Measurements from ENCODE around the gene LRP4. TPM values are rescaled to one million over a fixed set of nuclear protein-coding genes. Genes with fewer than 3 reads are reported as not detected.

Gene LRP4
- total RNA-seq (2021) (9.6 and 15.7 TPM in 2 replicates), Bru-seq, nascent RNA (percentile 47 among the genes with signal in this experiment), BruChase-seq, experiment 1, labeled RNA remaining after a 2-hour chase (percentile 50 among the genes with signal in this experiment), BruChase-seq, experiment 2, labeled RNA remaining after a 6-hour chase (percentile 58 among the genes with signal in this experiment)
- long read RNA-seq: 0 reads

GRCh38 chr11:46918083-46918787 is at the start of gene LRP4:
LRP4 (minus strand) TSS chr11:46918550; CDS start chr11:46918379, 171 bp downstream.
- no peaks in the 10 kb centered on the region for H3K79me2 ChIP-seq (ENCODE audit: low read depth)
- H3K4me2 ChIP-seq: peak within 1 kb of the TSS; percentile 82
- intact Hi-C loops (cut with micrococcal nuclease; ENCODE audit: unreplicated experiment): no loop called here
- ChIA-PET POLR2A (ENCODE audit: unreplicated experiment) (no interaction called here), CTCF (interaction anchor here (0.6 kb wide), 1 partner anchor 353 kb away, joined by 8 read pairs; no protein-coding TSS in a partner anchor)
- H3K4me1 ChIP-seq (replicated peaks; ENCODE audit: insufficient read depth): peaks cover 9% of the 10 kb centered on the region; the same call in 1 of the 2 replicates
- no peaks in the 10 kb centered on the region for H4K20me1 ChIP-seq (ENCODE audit: insufficient read depth)
- BruUV-seq (replicated peaks): no TSS peak
- H3K9me2 ChIP-seq (ENCODE audit: insufficient read depth): no peaks in the 10 kb centered on the region
- TF ChIP-seq CTCF (conservative IDR thresholded peaks at IDR 0.05) (no peak), EZH2 (IDR thresholded peaks at IDR 0.05; ENCODE audit: low read depth) (no peak; the same call in 1 of the 2 replicates)
- no peak within 1 kb of the TSS for H3K27ac ChIP-seq
- peaks cover 23% of the 10 kb centered on the region for H3K27me3 ChIP-seq (ENCODE audit: insufficient read depth, low read depth)
- peak in 1 of 2 experiments; percentile 74 for DNase-seq
- H3K4me3 ChIP-seq: peak within 1 kb of the TSS; percentile 58
- H3K36me3 ChIP-seq (ENCODE audit: low read depth): no peaks in the 10 kb centered on the region
- H3K9me3 ChIP-seq (ENCODE audit: insufficient read depth, low read depth): no peaks in the 10 kb centered on the region
- H3F3A ChIP-seq (ENCODE audit: insufficient read depth, low read depth): peaks cover 20% of the 10 kb centered on the region
- peak within 1 kb of the TSS; percentile 70; the same call in 1 of the 2 replicates for H2AFZ ChIP-seq

- ChIA-PET CTCF (no interaction called here), POLR2A (ENCODE audit: unreplicated experiment) (no interaction called here)
- BruUV-seq (replicated peaks): no TSS peak
- DNase-seq: no peak
- H3K27ac ChIP-seq: no peak overlapping the region
- intact Hi-C loops (cut with micrococcal nuclease; ENCODE audit: unreplicated experiment): no loop called here
- peaks cover 9% of the 10 kb centered on the region; the same call in 1 of the 2 replicates for H3F3A ChIP-seq (ENCODE audit: insufficient read depth, low read depth)
- H3K9me3 ChIP-seq (ENCODE audit: insufficient read depth, low read depth): no peaks in the 10 kb centered on the region
- no peaks in the 10 kb centered on the region for H3K4me1 ChIP-seq (replicated peaks; ENCODE audit: insufficient read depth)
- no peak overlapping the region for H3K4me3 ChIP-seq
- 0 out of 2 replicates have a peak, but pooled peaks cover 5% of the 10 kb centered on the region for H3K79me2 ChIP-seq (ENCODE audit: low read depth)
- no peaks in the 10 kb centered on the region for H3K9me2 ChIP-seq (ENCODE audit: insufficient read depth)
- peaks cover 7% of the 10 kb centered on the region for H3K36me3 ChIP-seq (ENCODE audit: low read depth)
- no peak overlapping the region for H3K4me2 ChIP-seq
- no peaks in the 10 kb centered on the region for H4K20me1 ChIP-seq (ENCODE audit: insufficient read depth)
- H3K27me3 ChIP-seq (ENCODE audit: insufficient read depth, low read depth): no peaks in the 10 kb centered on the region
- TF ChIP-seq CTCF (conservative IDR thresholded peaks at IDR 0.05): no peak
- no peak for TF ChIP-seq EZH2 (IDR thresholded peaks at IDR 0.05; ENCODE audit: low read depth)
- no peak overlapping the region for H2AFZ ChIP-seq
These were observed 49.6 kb upstream of the LRP4 start for GRCh38 chr11:46967962-46968361.

GRCh38 chr11:46966773-46967172 is 48.4 kb upstream of the LRP4 start:
- H3K27ac ChIP-seq: no peak overlapping the region
- peaks cover 11% of the 10 kb centered on the region; the same call in 1 of the 2 replicates for H3K36me3 ChIP-seq (ENCODE audit: low read depth)
- H3K4me2 ChIP-seq: no peak overlapping the region
- H3K9me3 ChIP-seq (ENCODE audit: insufficient read depth, low read depth): no peaks in the 10 kb centered on the region
- BruUV-seq (replicated peaks): no TSS peak
- H3K4me1 ChIP-seq (replicated peaks; ENCODE audit: insufficient read depth): no peaks in the 10 kb centered on the region
- no peak for DNase-seq
- no peak for TF ChIP-seq CTCF (conservative IDR thresholded peaks at IDR 0.05)
- H3F3A ChIP-seq (ENCODE audit: insufficient read depth, low read depth): peaks cover 9% of the 10 kb centered on the region; the same call in 1 of the 2 replicates
- no peaks in the 10 kb centered on the region for H4K20me1 ChIP-seq (ENCODE audit: insufficient read depth)
- H3K9me2 ChIP-seq (ENCODE audit: insufficient read depth): no peaks in the 10 kb centered on the region
- H3K79me2 ChIP-seq (ENCODE audit: low read depth): peaks cover 8% of the 10 kb centered on the region; the same call in 1 of the 2 replicates
- intact Hi-C loops (cut with micrococcal nuclease; ENCODE audit: unreplicated experiment): no loop called here
- ChIA-PET CTCF (interaction anchor here (0.6 kb wide), 1 partner anchor 129 kb away, joined by 3 read pairs; no protein-coding TSS in a partner anchor), POLR2A (ENCODE audit: unreplicated experiment) (interaction anchor here (0.6 kb wide), 1 partner anchor 247 kb away, joined by 5 read pairs; no protein-coding TSS in a partner anchor)
- no peaks in the 10 kb centered on the region for H3K27me3 ChIP-seq (ENCODE audit: insufficient read depth, low read depth)
- no peak overlapping the region for H2AFZ ChIP-seq
- no peak overlapping the region for H3K4me3 ChIP-seq

Data from PC-9 (cell line).